ENCODE results near the gene CYP4F8.
"Not testable (repeated sequence)": the region's sequence is repeated elsewhere in the genome, so short reads cannot be mapped to it uniquely, and the experiment has no call there.

CYP4F8 gene

GRCh38 chr19:15649526-15649925 is 34.5 kb downstream of the CYP4F8 start:
- Histone ChIP-seq H3K27me3 (ENCODE audit: control insufficient read depth, insufficient read depth, low read length) (peaks cover 7% of the 10 kb centered on the region; the same call in 1 of the 2 replicates), H3K36me3 (ENCODE audit: control insufficient read depth, insufficient read depth, low read length) (no peaks in the 10 kb centered on the region), H3K27ac (ENCODE audit: low read depth, low read length) (no peak overlapping the region), H3K9ac (ENCODE audit: low read length) (no peak overlapping the region), H3K9me3 (ENCODE audit: control insufficient read depth, insufficient read depth, low read depth, low read length) (peaks cover 23% of the 10 kb centered on the region; the same call in 1 of the 2 replicates), H3K4me1 (ENCODE audit: control insufficient read depth, insufficient read depth, low read length) (no peaks in the 10 kb centered on the region), H3K4me3 (ENCODE audit: low read depth, low read length) (no peak overlapping the region)

- not testable (repeated sequence) for H3K9ac ChIP-seq (ENCODE audit: low read length); H3K36me3 ChIP-seq (ENCODE audit: control insufficient read depth, insufficient read depth, low read length); H3K4me1 ChIP-seq (ENCODE audit: control insufficient read depth, insufficient read depth, low read length); H3K27ac ChIP-seq (ENCODE audit: low read depth, low read length); H3K27me3 ChIP-seq (ENCODE audit: control insufficient read depth, insufficient read depth, low read length); H3K4me3 ChIP-seq (ENCODE audit: low read depth, low read length)
- peaks cover 20% of the 10 kb centered on the region; the same call in 1 of the 2 replicates for H3K9me3 ChIP-seq (ENCODE audit: control insufficient read depth, insufficient read depth, low read depth, low read length)
These were observed 35.1 kb downstream of the CYP4F8 start for GRCh38 chr19:15650123-15650522.

GRCh38 chr19:15651791-15652190 is 36.8 kb downstream of the CYP4F8 start:
- no peak overlapping the region for H3K9ac ChIP-seq (ENCODE audit: low read length)
- no peaks in the 10 kb centered on the region for H3K4me1 ChIP-seq (ENCODE audit: control insufficient read depth, insufficient read depth, low read length)
- H3K9me3 ChIP-seq (ENCODE audit: control insufficient read depth, insufficient read depth, low read depth, low read length): peaks cover 8% of the 10 kb centered on the region; the same call in 1 of the 2 replicates
- H3K4me3 ChIP-seq (ENCODE audit: low read depth, low read length): no peak overlapping the region
- no peak overlapping the region for H3K27ac ChIP-seq (ENCODE audit: low read depth, low read length)
- H3K36me3 ChIP-seq (ENCODE audit: control insufficient read depth, insufficient read depth, low read length): no peaks in the 10 kb centered on the region
- H3K27me3 ChIP-seq (ENCODE audit: control insufficient read depth, insufficient read depth, low read length): peaks cover 7% of the 10 kb centered on the region; the same call in 1 of the 2 replicates

- Histone ChIP-seq H3K9ac (ENCODE audit: low read length) (no peak overlapping the region), H3K27ac (ENCODE audit: low read depth, low read length) (no peak overlapping the region), H3K9me3 (ENCODE audit: control insufficient read depth, insufficient read depth, low read depth, low read length) (peaks cover 7% of the 10 kb centered on the region; the same call in 1 of the 2 replicates), H3K4me3 (ENCODE audit: low read depth, low read length) (no peak overlapping the region), H3K27me3 (ENCODE audit: control insufficient read depth, insufficient read depth, low read length) (peaks cover 7% of the 10 kb centered on the region; the same call in 1 of the 2 replicates), H3K36me3 (ENCODE audit: control insufficient read depth, insufficient read depth, low read length) (no peaks in the 10 kb centered on the region), H3K4me1 (ENCODE audit: control insufficient read depth, insufficient read depth, low read length) (no peaks in the 10 kb centered on the region)
These were observed 37.7 kb downstream of the CYP4F8 start for GRCh38 chr19:15652559-15653278.

- peaks cover 7% of the 10 kb centered on the region; the same call in 1 of the 2 replicates for H3K27me3 ChIP-seq (ENCODE audit: control insufficient read depth, insufficient read depth, low read length)
- no peak overlapping the region for H3K9ac ChIP-seq (ENCODE audit: low read length)
- peaks cover 5% of the 10 kb centered on the region; the same call in 1 of the 2 replicates for H3K9me3 ChIP-seq (ENCODE audit: control insufficient read depth, insufficient read depth, low read depth, low read length)
- no peak overlapping the region for H3K4me3 ChIP-seq (ENCODE audit: low read depth, low read length)
- H3K36me3 ChIP-seq (ENCODE audit: control insufficient read depth, insufficient read depth, low read length): no peaks in the 10 kb centered on the region
- no peak overlapping the region for H3K27ac ChIP-seq (ENCODE audit: low read depth, low read length)
- H3K4me1 ChIP-seq (ENCODE audit: control insufficient read depth, insufficient read depth, low read length): no peaks in the 10 kb centered on the region
These were observed 41.4 kb downstream of the CYP4F8 start for GRCh38 chr19:15656467-15656866.

- Histone ChIP-seq H3K36me3 (ENCODE audit: control insufficient read depth, insufficient read depth, low read length) (no peaks in the 10 kb centered on the region), H3K9ac (ENCODE audit: low read length) (no peak overlapping the region), H3K9me3 (ENCODE audit: control insufficient read depth, insufficient read depth, low read depth, low read length) (peaks cover 9% of the 10 kb centered on the region; the same call in 1 of the 2 replicates), H3K4me3 (ENCODE audit: low read depth, low read length) (no peak overlapping the region), H3K27ac (ENCODE audit: low read depth, low read length) (no peak overlapping the region), H3K4me1 (ENCODE audit: control insufficient read depth, insufficient read depth, low read length) (no peaks in the 10 kb centered on the region), H3K27me3 (ENCODE audit: control insufficient read depth, insufficient read depth, low read length) (peaks cover 9% of the 10 kb centered on the region; the same call in 1 of the 2 replicates)
These were observed 48.2 kb downstream of the CYP4F8 start for GRCh38 chr19:15663247-15663646.

GRCh38 chr19:15666186-15666585 is 51.2 kb downstream of the CYP4F8 start:
- no peaks in the 10 kb centered on the region for H3K36me3 ChIP-seq (ENCODE audit: control insufficient read depth, insufficient read depth, low read length)
- H3K27me3 ChIP-seq (ENCODE audit: control insufficient read depth, insufficient read depth, low read length): peaks cover 9% of the 10 kb centered on the region; the same call in 1 of the 2 replicates
- H3K9me3 ChIP-seq (ENCODE audit: control insufficient read depth, insufficient read depth, low read depth, low read length): peaks cover 13% of the 10 kb centered on the region; the same call in 1 of the 2 replicates

GRCh38 chr19:15666883-15667282 is 51.9 kb downstream of the CYP4F8 start:
- no peaks in the 10 kb centered on the region for H3K36me3 ChIP-seq (ENCODE audit: control insufficient read depth, insufficient read depth, low read length)
- no peak overlapping the region for H3K27ac ChIP-seq (ENCODE audit: low read depth, low read length)
- no peak overlapping the region for H3K4me3 ChIP-seq (ENCODE audit: low read depth, low read length)
- no peaks in the 10 kb centered on the region for H3K4me1 ChIP-seq (ENCODE audit: control insufficient read depth, insufficient read depth, low read length)
- peaks cover 13% of the 10 kb centered on the region; the same call in 1 of the 2 replicates for H3K9me3 ChIP-seq (ENCODE audit: control insufficient read depth, insufficient read depth, low read depth, low read length)
- peaks cover 9% of the 10 kb centered on the region; the same call in 1 of the 2 replicates for H3K27me3 ChIP-seq (ENCODE audit: control insufficient read depth, insufficient read depth, low read length)
- H3K9ac ChIP-seq (ENCODE audit: low read length): no peak overlapping the region

More at GRCh38 chr19:15666186-15666585, 51.2 kb downstream of the CYP4F8 start:
- no peak overlapping the region for H3K4me3 ChIP-seq (ENCODE audit: low read depth, low read length)
- no peaks in the 10 kb centered on the region for H3K4me1 ChIP-seq (ENCODE audit: control insufficient read depth, insufficient read depth, low read length)
- H3K9ac ChIP-seq (ENCODE audit: low read length): no peak overlapping the region
- H3K27ac ChIP-seq (ENCODE audit: low read depth, low read length): no peak overlapping the region

- Histone ChIP-seq H3K9ac (ENCODE audit: low read length) (no peak overlapping the region), H3K27ac (ENCODE audit: low read depth, low read length) (no peak overlapping the region), H3K27me3 (ENCODE audit: control insufficient read depth, insufficient read depth, low read length) (peaks cover 6% of the 10 kb centered on the region; the same call in 1 of the 2 replicates), H3K9me3 (ENCODE audit: control insufficient read depth, insufficient read depth, low read depth, low read length) (peaks cover 8% of the 10 kb centered on the region; the same call in 1 of the 2 replicates), H3K36me3 (ENCODE audit: control insufficient read depth, insufficient read depth, low read length) (no peaks in the 10 kb centered on the region), H3K4me1 (ENCODE audit: control insufficient read depth, insufficient read depth, low read length) (no peaks in the 10 kb centered on the region), H3K4me3 (ENCODE audit: low read depth, low read length) (no peak overlapping the region)
These were observed 54.4 kb downstream of the CYP4F8 start for GRCh38 chr19:15669440-15669839.

- Histone ChIP-seq H3K27me3 (ENCODE audit: control insufficient read depth, insufficient read depth, low read length) (peaks cover 3% of the 10 kb centered on the region; the same call in 1 of the 2 replicates), H3K9ac (ENCODE audit: low read length) (no peak overlapping the region), H3K4me3 (ENCODE audit: low read depth, low read length) (no peak overlapping the region), H3K27ac (ENCODE audit: low read depth, low read length) (no peak overlapping the region), H3K9me3 (ENCODE audit: control insufficient read depth, insufficient read depth, low read depth, low read length) (peaks cover 9% of the 10 kb centered on the region; the same call in 1 of the 2 replicates), H3K36me3 (ENCODE audit: control insufficient read depth, insufficient read depth, low read length) (no peaks in the 10 kb centered on the region), H3K4me1 (ENCODE audit: control insufficient read depth, insufficient read depth, low read length) (no peaks in the 10 kb centered on the region)
These were observed 54.9 kb downstream of the CYP4F8 start for GRCh38 chr19:15669891-15670290.

GRCh38 chr19:15671237-15671821 is 56.3 kb downstream of the CYP4F8 start:
- Histone ChIP-seq H3K36me3 (ENCODE audit: control insufficient read depth, insufficient read depth, low read length) (no peaks in the 10 kb centered on the region), H3K4me3 (ENCODE audit: low read depth, low read length) (no peak overlapping the region), H3K27ac (ENCODE audit: low read depth, low read length) (no peak overlapping the region), H3K9me3 (ENCODE audit: control insufficient read depth, insufficient read depth, low read depth, low read length) (peaks cover 8% of the 10 kb centered on the region; the same call in 1 of the 2 replicates), H3K9ac (ENCODE audit: low read length) (no peak overlapping the region), H3K4me1 (ENCODE audit: control insufficient read depth, insufficient read depth, low read length) (no peaks in the 10 kb centered on the region), H3K27me3 (ENCODE audit: control insufficient read depth, insufficient read depth, low read length) (no peaks in the 10 kb centered on the region; the same call in 1 of the 2 replicates)
